Left lobe of liver (tissue), 2 donors: ENCODE data around the gene RETREG3. TPM values are rescaled to one million over a fixed set of nuclear protein-coding genes. Genes with fewer than 3 reads are reported as not detected.
"Not testable (repeated sequence)": the region's sequence is repeated elsewhere in the genome, so short reads cannot be mapped to it uniquely, and the experiment has no call there.

Source experiments
- ATAC-seq: fragments of 200-7000 bp; cut with Tn5 transposase; one replicate; pipeline ENCODE4 v1.9.1; 2020; ENCODE audit warnings: mild to moderate bottlenecking, moderate library complexity
- DNase-seq: peaks from one replicate; pipeline ENCODE4 v3.0.0-alpha.2; 2020; ENCODE audit warnings: low spot score
- total RNA-seq: library from RNA; stranded (reverse); gene quantifications from one replicate; pipeline ENCODE4 v1.2.1, GENCODE V29; 2021
- donor health status: DM: no; HTN: no; CAD: no; lungs with moderate emphysema.
- donor health status: DM: no; HTN: yes; CAD: no.

Gene RETREG3, protein sequence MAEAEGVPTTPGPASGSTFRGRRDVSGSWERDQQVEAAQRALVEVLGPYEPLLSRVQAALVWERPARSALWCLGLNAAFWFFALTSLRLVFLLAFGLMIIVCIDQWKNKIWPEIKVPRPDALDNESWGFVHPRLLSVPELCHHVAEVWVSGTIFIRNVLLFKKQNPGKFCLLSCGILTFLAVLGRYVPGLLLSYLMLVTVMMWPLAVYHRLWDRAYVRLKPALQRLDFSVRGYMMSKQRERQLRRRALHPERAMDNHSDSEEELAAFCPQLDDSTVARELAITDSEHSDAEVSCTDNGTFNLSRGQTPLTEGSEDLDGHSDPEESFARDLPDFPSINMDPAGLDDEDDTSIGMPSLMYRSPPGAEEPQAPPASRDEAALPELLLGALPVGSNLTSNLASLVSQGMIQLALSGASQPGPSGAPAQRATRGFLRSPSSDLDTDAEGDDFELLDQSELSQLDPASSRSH
- 56.3 TPM for total RNA-seq

DNA sequence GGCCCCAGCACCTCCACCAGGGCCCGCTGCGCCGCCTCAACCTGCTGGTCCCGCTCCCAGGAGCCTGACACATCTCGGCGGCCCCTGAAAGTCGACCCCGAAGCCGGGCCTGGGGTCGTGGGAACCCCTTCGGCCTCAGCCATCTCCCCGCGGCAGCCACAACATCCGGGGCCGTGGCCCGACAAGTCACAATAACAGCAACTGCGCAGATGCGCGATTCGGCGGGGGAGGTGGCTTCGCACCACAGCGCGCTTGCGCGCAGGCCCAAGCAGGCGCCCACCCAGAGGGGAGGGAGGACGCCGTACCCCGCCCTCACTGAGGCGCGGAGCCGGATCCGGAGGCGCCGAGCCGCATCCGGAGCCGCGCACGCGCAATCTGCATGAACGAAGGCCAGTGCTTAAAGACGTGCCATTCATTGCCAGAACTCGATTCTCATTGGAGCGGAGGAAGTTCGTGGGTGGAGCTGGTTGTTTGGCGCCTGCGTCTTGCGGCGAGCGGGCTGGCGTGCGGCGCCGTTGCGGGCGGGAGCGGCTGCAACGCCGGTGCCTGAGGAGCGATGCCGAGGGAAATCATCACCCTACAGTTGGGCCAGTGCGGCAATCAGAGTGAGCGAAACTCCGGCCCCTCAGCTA, at the start of gene RETREG3, which contains the start of gene TUBG1:
RETREG3 (minus strand) TSS at position 193 of the 632 bp plus-strand sequence; CDS start at position 143, 50 bp downstream.
TUBG1 (plus strand) TSS at position 502 of the 632 bp plus-strand sequence; CDS start at position 557, 55 bp downstream.
- DNase-seq: peak; percentile 99
- peak; percentile 93 for ATAC-seq

DNA sequence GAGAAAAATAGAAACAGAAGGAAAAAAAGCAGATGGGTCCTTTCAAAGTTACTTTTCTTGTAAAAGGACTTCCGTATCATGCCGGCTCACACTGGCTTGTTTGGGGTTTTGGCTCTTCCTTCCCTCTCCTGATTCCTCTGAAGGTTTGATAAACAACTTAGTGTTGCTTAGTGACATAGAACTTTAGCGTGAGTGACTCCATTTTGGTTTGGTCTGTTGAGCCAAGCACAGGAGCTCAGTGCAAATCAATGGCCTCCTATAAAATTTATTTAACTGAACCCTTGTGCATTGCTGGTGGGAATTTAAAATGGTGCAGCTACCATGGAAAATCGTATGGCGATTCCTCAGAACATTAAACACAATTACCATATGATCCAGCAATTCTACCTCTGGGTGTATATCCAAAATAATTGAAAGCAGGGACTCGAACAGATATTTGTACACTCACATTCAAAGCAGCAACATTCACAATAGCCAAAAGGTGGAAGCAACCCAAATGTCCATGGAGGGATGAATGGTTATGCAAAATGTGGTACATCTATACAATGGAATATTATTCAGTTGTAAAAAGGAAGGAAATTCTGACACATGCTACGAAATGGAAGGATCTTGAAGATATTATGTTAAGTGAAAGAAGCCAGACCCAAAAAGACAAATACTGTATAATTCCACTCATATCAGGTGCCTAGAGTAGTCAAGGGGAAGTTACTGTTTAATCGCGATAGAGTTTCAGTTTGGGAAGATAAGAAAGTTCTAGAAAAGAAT, 48.8 kb upstream of the RETREG3 start:
- ATAC-seq (no peak), DNase-seq (no peak)

DNA sequence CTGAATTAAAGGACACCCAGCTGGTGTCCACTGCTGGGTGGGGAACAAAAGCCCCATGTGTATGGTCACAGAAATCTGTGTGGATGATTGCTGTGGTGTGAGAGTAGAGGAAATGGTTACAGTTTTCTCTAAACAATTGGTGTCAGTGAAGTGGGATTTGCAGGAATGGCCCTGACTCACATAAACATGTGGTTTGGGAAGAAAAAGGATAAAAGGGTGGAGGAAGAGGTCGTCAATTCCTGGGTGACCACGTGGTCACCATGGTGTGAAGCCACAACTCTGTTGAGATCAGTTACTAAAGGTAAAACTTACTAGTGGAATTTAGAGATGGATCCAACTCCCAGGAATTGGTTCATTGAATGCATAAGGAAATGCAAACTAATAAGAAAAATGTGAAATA, 46.4 kb upstream of the RETREG3 start:
- no peak for ATAC-seq

DNA sequence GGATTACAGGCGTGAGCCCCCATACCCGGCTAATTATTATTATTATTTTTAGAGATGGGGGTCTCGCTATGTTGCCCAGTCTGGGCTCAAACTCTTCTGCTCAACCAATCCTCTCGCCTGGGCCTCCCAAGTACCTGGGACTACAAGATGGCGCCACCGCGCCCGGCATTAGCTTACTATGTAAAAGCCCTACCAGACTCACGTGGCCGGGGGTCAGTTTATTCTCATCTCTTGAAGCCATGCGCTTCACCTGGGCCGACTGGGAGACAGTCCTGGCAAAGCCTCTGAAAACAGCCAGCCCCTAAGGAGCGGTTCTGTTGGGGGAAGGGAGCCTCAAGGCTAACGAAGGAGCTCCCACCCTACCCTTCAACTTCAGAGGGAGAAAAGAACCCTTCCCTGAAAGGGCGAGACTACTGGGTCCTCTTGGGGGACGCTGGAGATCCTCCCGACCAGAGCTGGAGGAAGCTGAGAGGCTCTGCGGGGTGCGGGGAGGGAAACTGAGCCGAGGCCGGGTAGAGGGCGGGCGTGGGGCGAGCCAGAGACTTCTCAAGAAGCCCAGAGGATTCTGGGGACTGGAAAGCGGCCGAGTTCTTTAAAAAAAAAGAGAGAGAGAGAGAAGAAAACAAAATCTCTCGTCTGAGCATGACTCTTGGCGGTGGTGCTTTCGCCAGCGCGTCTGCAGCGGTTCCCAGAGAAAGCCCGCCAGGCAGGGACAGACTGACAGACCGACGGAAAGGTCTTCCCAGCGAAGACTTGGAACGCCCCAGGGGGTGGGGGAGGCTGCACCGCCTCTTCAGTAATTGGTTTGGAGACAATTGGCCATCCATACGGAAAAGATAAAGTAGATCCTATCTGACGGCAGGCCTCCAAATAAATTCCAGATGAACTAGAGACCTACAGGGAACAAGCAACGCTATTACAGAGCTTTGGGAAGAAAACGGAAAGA, 44.3 kb upstream of the RETREG3 start:
- ATAC-seq (peak; percentile 61), DNase-seq (no peak)

More for the DNA sequence above, 46.4 kb upstream of the RETREG3 start:
- no peak for DNase-seq

DNA sequence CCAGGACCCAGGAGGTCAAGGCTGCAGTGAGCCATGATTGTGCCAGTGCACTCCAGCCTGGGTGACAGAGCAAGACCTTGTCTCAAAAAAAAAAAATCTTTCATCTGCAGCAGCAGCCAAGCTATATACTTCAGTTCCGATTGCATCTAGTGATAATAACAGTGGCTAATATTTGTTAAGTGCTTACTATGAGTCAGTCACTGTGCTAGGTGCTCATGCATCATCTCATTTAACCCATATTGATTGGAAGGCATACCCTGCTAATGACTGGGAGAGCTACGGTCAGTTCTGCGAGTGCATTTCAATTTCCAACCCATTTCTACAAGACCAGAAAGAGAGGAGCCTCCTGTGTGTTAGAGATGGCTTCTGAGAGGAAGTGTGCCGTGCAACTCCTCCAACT, 42.2 kb upstream of the RETREG3 start:
- DNase-seq (no peak), ATAC-seq (no peak)

DNA sequence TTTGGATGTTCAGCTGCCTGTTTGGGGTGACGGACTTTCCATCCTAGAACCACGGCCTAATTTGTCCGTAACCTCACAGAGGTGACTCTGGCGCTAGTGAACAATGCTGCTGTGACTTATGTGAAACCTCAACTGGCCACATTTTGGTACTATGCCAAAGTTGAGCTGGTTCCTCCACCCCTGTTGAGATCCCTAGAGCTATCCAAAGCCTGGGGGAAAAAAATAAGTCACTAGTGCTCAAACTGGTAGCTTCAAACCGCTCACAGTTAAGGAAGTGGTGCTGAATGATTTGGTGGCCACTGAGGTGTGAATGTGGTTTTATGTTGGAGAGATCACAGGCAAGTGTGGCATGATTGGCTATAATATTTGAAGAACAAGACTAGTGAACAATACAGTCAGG, 38.6 kb upstream of the RETREG3 start:
- DNase-seq (no peak), ATAC-seq (no peak)

DNA sequence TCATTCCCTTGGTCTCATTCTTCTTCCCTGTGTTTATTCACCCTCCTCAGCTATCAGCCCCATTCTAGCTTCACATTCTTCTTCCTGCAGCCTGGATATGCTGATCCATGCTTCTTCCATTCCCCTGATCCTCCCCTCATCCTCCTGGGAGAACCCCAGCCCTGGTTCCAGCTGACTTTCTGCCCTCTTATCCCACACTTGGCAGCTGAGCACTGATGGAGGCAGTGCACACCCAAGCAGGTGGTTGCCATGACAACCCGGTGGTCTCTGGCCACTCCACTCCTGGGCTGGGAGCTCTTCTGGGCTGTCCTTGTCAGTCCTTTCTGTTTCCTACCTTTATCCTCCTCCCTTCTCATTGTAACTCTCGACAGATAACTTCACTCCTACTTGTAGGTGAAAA, 33.2 kb upstream of the RETREG3 start:
- ATAC-seq (no peak), DNase-seq (no peak)

DNA sequence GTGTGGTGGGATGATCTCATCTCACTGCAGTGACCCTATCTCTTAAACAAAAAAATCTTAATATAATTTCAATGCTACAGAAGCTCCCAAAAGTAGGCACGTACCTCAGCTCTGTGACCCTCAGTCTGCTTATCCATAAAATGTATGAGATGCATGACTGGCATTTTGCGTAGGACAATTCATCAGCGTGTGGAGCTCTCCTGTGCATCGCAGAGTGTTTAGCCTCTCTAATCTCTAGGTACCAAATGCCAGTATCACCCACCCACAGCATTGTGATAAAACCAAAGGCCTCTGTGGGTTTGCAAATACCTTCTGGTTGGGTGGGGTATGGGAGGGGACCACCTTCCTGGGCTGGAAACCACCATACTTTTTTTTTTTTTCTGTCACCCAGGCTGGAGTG, 30.9 kb upstream of the RETREG3 start:
- ATAC-seq (no peak), DNase-seq (no peak)

DNA sequence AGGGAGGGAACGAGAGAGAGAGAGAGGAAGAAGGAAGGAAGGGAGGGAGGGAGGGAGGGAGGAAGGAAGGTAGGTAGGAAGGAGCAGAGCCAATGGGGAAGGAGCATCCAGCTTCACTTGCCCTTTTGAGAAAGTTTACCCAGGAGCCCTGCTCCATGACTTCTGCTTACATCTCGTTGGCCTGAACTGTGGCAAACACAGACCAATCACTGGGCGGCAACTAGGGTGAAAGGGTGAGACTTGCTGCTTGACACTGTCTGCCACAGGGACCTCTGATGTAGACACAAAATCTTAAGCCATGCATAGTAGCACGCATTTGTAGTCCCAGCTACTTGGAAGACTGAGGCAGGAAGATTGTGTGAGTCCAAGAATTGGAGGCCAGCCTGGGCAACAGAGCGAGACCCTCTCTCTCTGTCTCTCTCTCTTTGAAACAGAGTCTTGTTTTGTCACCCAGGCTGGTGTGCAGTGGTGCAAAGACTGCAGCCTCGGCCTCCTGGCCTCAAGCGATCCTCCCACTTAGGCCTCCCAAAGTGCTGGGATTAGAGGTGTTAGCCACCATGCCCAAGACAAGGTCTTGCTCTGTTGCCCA, 30.4 kb upstream of the RETREG3 start:
- no peak for DNase-seq
- ATAC-seq: no peak

DNA sequence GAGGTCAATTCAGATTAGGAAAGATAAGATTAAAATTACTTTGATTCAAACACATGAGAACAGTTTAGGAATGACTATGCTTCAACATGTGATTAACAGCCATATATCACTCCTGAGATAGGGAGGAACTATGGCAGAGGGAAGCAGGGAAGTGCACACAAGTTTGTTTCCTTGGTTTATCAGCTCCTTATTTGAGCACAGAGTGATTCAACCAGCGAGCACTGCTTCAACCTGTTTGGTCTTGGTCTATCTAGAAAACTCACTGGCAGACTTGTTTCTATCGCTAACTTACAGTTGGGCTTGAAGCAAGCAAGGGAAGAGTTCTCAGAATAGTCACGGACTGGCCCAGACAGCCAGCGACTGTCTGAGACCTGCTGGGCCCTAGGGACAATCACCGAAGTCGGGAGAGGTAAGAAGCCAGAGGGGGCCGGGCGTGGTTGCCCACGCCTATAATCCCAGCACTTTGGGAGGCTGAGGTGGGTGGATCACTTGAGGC, 23.8 kb upstream of the RETREG3 start:
- DNase-seq (no peak), ATAC-seq (no peak)

DNA sequence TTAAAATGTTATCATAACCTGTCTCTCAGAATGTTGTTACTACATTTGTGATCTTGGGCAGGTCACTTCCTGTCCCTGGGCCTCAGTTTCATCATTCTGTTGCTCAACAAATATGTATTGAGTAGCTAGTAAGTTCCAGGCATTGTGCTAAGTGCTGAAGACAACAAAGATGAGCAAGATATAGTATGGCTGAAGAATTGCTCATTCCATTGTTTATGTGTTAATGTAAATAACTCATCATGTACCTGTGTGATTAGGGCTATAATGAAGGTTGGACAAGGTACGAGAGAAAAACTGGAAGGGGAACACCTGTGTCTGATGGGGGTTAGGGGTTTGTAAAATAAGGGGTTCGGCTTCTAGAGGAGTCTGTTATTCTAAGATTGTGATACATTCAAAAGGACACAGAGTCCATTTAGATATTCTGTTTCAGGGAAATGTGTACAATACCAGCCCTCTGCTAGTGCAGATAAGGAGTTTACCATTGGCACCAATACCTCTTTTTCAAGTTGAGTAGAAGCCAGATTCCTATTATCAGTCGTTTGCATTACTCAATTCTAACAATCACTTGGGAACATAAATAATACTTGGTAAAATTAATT, 20.3 kb upstream of the RETREG3 start:
- DNase-seq (no peak), ATAC-seq (no peak)

DNA sequence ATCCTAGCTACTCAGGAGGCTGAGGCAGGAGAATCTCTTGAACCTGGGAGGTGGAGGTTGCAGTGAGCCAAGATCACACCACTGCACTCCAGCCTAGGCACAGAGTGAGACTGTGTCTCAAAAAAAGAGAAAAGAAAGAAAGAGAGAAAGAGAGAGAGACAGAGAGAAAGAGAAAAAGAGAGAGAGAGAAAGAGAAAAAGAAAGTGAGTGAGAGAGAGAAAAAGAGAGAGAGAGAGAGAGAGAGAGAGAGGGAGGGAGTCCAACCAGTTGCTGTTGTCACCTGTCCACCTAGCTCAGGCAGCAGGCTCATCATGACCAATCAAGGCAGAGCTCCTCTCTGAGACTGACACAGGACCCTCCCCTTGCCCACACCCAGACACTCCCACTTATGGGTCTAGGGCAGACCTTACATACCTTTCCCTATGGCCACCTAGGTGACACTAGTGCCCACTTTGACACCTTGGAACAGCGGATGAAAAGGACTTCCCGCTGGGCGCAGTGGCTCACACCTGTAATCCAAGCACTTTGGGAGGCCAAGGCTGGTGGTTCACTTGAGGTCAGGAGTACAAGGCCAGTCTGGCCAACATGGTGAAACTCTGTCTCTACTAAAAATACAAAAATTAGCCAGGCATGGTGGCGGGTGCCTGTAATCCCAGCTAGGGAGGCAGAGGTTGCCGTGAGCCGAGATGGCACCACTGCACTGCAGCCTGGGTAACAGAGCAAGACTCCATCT, 18.0 kb upstream of the RETREG3 start:
- ATAC-seq, DNase-seq: not testable (repeated sequence)

DNA sequence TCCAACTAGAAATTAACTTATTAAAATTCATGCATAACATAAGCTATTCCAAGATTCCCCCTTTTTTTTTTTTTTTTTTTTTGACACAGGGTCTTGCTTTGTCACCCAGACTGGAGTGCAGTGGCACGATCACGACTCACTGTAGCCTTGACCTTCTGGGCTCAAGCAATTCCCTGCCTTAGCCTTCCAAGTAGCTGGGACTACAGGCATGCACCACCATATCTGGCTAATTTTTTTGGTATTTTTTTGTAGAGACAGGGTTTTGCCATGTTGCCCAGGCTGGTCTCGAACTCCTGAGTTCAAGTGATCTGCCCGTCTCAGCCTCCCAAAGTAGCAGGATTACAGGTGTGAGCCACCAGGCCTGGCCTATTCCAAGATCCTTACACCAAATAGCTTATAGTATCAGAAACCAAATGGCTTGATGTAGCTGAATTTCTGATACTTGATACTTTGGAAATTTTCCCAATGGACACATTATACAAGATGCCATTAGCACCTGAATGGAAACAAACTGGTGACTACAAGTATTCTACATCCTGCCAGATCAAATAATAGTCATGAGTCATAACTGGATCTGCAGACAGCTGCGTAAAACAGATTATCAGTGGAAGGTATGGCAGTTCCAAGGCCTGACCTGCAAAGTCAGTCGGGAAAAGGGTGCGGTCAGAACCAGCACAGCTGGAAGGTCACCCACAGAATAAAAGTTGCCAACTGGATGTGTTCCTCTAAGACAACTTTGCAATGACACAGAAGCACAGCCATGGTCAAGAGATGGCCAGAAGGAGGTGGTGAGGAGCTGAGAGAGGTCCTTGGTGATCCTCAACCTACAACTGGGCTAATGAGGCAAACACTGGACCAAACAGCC, 14.8 kb upstream of the RETREG3 start:
- ATAC-seq: no peak
- no peak for DNase-seq

DNA sequence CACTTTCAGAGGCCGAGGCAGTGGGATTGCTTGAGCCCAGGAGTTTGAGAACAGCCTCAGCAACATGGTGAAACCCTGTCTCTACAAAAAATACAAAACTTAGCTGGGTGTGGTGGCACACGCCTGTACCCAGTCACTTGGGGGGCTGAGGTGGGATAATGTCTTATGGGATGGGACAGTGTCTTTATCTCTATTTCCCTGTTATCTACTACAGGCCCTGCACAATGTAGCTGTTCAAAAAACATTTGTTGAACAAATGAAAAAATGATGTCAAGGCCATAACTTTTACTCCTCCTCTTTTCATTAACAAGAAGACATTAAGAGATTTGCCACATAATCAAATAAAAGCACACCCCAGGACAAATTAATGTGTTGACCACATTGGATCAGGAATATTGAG, 14.1 kb upstream of the RETREG3 start:
- ATAC-seq (no peak), DNase-seq (no peak)

DNA sequence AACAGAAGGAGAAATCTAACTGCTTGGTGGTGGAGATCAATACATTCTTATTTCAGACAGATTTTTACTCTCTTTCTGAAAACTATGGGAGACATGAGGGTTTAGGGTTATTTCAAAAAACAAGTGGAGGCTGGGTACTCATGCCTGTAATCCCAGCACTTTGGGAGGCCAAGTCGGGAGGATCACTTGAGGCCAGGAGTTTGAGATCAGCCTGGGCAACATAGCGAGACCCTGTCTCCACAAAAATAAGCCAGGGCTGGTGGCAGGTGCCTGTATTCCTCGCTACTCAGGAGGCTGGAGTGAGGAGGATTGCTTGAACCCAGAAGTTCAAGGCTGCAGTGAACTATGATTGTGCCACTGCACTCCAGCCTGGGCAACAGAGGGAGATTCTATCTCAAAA, 12.8 kb upstream of the RETREG3 start:
- ATAC-seq, DNase-seq: not testable (repeated sequence)

DNA sequence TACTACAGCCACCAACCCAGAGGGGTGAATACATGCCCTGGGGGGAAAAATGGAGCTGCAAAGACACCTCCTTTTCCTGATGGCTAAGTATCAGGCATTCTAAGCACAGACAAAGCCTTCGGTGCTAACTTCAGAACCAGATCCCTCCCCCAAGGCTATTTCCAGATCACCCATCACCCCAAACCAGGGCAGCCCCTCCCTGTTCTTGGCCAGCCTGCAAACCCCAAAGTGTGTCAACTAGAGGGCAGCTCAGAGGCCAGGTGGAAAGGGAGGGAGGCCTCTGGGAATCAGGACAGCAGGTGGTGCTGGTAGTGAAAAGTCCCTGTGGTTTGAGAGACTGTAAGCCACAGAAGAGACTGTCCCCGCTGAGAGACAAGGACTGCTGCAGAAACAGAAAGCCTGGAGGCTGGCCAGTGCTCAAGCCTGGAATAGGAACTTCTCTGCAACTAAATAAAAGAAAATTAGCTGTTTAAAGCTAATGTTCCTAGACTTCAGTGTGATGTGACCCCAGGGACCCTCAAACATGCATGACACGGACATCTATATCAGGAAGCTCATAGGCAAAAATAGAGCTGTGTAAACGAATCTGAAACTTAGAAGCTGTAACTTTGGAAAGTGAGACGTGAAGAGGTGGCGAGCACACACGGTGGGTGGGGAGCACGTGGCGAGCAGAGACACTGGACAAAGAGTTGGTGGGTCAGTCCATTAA, 9.4 kb upstream of the RETREG3 start:
- DNase-seq (peak; percentile 76), ATAC-seq (peak; percentile 99)

DNA sequence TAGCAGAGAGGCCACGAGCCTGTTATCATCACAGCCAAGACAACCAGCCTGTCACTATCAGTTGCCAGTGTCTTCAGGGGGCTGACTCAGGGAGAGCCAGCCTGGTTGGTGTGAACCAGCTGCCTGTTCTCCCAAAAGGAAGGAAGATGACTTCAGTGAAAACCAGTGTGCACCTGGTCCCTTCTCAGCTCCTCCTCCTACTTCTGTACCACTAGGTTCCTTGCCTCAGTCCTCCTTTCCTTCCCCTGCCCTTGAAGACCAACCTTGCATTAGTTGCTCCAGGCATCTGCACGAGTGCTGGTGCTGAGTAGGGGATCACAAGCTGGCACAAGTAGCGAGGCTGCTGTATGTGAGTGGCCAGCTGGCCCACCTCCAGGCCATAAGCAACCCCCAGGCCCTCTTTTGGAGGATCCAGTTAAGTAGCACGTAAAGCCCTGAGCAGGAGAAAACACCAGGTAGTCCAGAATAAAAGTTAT, 8.8 kb upstream of the RETREG3 start:
- ATAC-seq (no peak), DNase-seq (no peak)
